ENCODE results near the gene HUS1. TPM values are rescaled to one million over a fixed set of nuclear protein-coding genes. Genes with fewer than 3 reads are reported as not detected.
"Not testable (repeated sequence)": the region's sequence is repeated elsewhere in the genome, so short reads cannot be mapped to it uniquely, and the experiment has no call there.

The HUS1 gene
- polyA plus RNA-seq, 3 donors: 17.0 to 24.5 (median 19.0) TPM

DNA sequence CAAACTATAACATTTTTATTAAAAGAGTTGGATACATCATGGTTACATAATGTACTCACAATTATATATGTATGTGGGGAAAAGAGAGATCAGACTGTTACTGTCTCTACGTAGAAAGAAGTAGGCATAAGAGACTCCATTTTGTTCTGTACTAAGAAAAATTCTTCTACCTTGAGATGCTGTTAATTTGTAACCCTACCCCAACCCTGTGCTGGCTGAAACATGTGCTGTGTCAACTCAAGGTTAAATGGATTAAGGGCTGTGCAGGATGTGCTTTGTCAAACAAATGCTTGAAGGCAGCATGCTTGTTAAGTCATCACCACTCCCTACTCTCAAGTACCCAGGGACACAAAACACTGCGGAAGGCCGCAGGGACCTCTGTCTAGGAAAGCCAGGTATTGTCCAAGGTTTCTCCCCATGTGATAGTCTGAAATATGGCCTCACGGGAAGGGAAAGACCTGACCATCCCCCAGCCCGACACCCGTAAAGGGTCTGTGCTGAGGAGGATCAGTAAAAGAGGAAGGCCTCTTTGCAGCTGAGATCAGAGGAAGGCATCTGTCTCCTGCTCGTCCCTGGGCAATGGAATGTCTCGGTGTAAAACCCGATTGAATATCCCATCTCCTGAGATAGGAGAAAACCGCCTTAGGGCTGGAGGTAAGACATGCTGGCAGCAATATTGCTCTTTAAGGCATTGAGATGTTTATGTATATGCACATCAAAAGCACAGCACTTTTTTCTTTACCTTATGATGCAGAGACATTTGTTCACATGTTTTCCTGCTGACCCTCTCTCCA is 10.4 kb upstream of the HUS1 start:
- DNase-seq (ENCODE audit: extremely low read depth in 1 of 11, low read depth in 9 of 11, low spot score in 4 of 11): not testable (repeated sequence)

DNA sequence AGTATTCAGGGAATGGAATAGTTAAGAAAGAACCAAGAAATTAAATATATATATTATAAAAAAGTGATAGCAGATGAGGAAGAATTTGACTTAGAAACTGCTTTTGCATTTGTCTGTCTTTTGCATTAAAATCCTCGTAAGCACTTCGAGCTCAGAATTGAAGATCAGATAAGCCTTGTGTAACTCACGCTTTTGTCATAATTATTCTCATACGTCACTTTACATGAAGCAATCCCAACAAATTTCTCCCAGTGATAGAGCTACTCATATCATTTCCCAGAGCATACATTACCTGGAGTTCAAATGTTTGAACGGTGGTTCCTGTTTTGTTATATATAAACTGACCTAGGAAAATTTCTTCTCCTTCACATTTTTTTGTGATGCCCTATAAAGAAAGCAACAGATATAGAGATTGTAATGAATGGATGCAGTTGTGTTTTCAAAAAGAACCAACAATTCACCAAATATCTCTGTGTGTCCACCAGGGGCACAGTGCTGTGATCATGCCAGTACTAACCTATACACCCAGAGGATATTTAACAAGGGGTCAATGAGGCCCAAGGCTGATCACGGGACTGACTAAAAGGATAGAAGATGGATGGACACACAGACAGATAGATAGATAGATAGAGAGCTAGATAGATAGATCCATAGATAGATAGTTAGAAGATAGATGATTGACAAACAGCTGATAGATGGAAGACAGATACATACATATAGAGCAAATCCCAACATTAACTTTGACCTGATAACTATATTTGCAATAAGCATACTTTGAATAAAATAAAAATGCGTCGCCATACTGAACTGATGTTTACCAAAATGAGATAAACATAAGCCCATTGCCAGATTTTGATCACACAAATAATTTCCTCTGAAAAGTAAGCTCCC is 9.3 kb upstream of the HUS1 start:
- no peak for DNase-seq (ENCODE audit: extremely low read depth in 1 of 11, low read depth in 9 of 11, low spot score in 4 of 11)

DNA sequence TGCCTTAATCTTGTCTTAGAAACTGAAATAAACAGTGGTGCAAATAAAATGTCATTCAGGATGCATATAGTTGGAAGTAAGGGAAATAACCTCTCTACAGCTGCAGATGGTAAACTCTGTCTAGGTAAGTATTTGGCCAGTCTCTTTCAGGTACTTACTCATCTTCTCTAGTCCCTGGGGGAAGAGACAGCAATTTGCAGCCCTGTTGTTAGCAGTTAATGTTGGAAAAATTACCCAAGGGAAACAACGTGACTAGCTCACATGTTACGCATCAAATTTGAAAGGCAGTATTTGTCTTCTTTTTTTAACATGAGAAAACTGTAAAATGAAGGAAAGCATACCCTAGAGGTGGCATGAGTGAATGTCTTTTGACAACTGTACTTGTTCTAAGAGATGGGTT is 3.2 kb upstream of the HUS1 start:
- no peak for DNase-seq (ENCODE audit: extremely low read depth in 1 of 11, low read depth in 9 of 11, low spot score in 4 of 11)

DNA sequence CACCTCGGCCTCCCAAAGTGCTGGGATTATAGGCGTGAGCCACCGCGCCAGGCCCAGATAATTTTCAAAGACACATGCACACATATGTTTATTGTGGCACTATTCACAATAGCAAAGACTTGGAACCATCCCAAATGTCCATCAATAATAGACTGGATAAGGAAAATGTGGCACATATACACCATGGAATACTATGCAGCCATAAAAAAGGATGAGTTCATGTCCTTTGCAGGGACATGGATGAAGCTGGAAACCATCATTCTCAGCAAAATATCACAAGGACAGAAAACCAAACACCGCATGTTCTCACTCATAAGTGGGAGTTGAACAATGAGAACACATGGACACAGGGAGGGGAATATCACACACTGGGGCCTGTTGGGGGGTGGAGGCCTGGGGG is 1.2 kb upstream of the HUS1 start:
- not testable (repeated sequence) for DNase-seq (ENCODE audit: extremely low read depth in 1 of 11, low read depth in 9 of 11, low spot score in 4 of 11)

DNA sequence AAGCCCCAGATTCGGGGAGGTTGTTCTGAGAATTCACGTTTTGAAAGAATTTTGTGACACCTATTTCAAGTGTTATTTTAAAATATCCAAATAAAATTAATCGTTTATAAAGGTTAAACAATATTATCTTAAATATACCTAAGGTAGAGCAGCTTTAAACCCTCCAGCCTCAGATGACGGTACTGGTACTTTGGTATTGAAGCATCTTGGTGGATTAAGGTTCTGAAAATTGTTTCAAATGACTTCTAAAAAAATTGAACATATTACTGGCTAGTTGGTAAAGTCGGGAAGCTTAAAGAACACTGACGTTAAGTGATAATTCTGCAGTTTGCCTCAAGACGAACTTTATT is 392 bp upstream of the HUS1 start:
- no peak for DNase-seq (ENCODE audit: extremely low read depth in 1 of 11, low read depth in 9 of 11, low spot score in 4 of 11)

DNA sequence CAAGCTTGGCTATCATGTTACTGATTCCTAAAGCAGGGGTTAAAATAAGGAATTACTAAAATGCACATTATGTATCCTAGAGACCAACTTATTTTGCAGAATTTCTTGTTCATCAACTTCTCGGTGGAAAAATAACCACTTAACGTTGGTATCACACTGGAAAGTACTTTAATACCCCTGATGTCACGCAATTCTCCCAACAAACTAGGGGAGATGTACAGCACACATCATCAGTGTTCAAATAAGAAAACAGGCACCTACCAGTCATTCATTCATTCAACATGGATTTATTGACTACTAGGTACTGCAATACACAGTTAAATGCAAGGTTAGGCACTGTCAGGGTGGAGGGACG is 648 bp downstream of the HUS1 start:
- DNase-seq (ENCODE audit: extremely low read depth in 1 of 11, low read depth in 9 of 11, low spot score in 4 of 11): no peak

DNA sequence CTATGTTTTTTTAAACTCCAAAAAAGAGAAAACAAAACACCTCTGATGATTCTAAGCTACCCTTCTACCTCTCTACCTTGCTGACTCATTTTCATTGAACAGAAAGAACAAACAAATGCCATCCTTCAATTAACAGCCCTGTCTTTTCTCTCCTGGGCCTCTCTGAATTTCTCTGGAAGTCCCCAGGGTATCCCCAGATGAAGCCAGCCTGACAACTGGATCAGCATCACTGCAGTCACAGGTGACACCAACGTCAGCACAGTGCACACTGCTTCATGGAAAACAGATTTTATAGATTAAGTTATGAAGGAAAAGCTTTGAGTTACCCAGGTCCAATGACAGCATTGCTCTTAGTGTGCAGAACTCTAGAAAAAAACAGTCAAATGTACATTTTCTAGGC is 5.7 kb downstream of the HUS1 start:
- no peak for DNase-seq (ENCODE audit: extremely low read depth in 1 of 11, low read depth in 9 of 11, low spot score in 4 of 11)

DNA sequence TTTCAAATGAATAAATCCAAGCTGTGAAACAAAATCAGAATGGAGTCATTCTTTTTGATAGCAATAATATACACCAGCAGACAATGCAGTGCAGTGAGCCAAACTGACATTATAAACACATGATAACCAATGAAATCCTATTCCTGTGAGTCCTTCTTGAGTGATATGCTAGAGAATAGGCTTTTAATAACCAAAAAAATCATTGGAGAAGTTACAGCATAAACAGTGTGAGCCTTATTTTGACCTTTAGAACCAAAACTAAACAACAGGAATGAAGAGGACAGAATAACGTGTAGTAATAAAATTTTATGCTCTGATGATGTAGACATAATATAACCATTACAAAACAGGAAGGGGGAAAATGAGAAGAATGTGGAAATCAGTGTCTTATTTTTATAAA is 8.7 kb downstream of the HUS1 start:
- no peak for DNase-seq (ENCODE audit: extremely low read depth in 1 of 11, low read depth in 9 of 11, low spot score in 4 of 11)

DNA sequence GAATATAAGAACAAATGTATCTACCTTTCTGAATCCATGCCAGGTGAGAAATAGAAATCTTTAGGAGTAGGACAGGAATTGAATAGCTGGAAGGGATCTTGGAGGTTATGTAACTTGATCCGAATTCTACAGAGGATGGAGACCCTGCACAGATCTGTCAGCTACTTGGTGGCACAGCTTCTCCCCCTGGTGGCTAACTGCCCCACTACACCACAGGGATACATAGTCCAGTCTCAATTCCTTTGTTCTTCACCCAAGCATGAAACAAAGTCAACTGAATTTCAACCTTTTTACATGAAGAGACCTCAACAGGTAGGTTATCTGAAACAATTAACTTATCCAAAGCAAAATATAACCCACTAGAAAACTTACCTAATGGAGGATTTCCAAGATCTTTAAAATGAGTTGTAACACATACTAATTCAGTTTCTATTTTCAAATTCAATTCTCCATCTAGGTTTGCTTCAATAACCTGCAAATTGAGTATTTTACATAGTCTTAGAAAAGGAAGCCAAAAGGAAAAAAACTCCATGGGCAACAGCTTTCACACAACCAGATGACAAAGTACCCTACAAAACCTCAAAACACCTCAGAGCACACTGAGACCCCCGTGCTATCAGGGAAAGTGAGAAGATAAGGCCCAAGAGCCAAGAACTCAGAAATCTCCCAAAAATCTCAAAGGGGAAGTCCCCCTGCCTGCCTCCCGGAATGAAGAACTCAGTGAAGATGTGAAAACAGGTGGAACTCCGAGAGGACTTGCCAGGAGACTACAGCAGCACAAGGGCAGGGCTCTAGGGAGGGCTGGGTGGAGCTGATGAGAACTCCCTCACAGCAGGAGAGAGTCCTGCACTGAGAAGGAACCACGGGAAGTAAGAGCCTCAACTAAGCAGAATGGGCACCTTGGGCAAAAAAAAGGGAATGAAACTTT is 10.3 kb downstream of the HUS1 start:
- peak in 10 of 11 donors; percentile 50 to 80 (median 62) for DNase-seq (ENCODE audit: extremely low read depth in 1 of 11, low read depth in 9 of 11, low spot score in 4 of 11)

DNA sequence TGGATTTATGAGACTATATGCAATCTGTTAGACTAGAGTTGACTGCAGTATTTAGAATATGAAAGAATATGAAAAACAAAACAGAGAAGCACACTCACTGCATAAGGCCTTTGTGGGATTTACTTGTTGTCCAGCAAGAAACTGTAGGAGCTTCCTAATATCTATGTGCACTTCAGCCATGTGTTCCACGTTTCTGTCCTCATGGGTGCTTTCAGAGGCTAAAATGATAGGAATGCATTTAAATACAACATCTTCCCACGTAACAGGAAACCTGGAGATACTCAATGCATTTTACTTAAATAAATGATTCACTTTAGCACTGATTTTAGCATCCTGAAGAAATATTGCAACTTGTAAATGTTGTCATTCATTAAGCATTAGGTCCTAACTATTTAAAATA is 11.7 kb downstream of the HUS1 start:
- no peak for DNase-seq (ENCODE audit: extremely low read depth in 1 of 11, low read depth in 9 of 11, low spot score in 4 of 11)

DNA sequence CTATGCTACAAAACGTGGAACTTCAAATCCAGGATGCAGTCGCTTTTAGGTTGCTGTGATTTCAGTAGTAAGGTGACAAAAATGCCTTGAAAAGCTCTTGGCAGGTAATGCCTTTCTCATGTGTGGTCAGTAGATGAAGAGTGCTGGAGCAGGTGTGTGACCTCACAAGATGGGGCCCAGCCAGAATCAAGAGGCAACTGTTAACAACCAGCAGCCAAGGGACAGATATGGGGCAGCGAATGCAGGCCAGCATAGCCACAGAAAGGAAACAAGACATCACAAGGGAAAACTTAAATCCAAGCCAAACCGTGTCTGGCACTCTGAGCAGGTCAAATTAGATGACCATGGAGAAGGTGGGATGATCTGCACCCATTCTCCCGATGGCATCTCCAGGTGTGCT is 12.3 kb downstream of the HUS1 start:
- DNase-seq (ENCODE audit: extremely low read depth in 1 of 11, low read depth in 9 of 11, low spot score in 4 of 11): no peak

DNA sequence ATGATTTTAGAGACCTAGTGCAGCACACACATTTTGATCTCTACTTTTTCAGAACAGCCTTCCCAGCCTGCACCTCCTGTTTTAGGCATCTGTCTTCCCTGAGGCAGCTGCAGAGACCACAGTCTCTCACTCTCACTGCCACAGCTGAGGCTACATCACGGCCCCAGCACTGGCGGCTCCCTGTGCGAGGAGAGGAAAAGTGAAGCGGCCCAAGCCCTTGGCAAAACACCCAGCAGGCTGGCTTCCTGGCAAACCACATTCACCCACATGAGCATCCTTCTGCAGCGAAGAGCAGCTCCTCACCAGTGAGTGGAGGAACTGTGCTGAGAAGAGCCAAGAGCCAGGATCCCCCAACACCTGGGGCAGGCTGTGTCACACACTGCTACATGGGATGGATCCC is 14.0 kb downstream of the HUS1 start:
- no peak for DNase-seq (ENCODE audit: extremely low read depth in 1 of 11, low read depth in 9 of 11, low spot score in 4 of 11)

DNA sequence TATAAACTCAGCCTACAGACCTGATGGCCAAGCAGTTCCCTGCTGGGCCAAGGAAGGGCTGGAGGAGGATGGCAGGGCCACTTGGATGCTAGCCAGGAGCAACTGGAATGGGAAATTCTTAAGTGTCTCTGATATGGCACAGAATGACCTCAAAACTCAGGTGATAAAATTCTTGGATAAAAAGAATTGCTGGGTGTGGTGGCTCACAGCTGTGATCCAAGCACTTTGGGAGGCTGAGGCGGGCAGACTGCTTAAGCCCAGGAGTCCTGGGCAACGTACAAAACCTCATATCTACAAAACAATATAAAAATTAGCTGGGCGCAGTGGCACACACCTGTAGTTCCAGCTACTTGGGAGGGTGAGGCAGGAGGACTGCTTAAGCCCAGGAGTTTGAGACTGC is 17.2 kb downstream of the HUS1 start:
- DNase-seq (ENCODE audit: extremely low read depth in 1 of 11, low read depth in 9 of 11, low spot score in 4 of 11): no peak

DNA sequence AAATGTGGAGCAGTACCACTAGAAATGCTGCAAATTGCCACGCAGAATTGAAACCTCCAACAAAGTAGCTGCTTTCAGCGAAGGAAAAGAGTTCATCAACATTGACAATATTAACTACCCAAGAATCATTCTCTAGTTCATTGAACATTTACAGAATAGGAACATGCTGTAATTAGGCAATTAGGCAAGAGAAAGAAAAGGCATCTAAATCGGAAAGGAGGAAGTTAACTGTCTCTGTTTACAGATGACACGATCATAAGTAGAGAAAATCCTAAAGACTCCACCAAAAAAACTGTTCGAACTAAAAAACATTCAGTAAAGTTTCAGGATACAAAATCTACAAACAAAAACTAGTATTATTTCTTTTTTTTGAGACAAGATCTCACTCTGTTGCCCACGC is 22.3 kb downstream of the HUS1 start:
- no peak for DNase-seq (ENCODE audit: extremely low read depth in 1 of 11, low read depth in 9 of 11, low spot score in 4 of 11)

DNA sequence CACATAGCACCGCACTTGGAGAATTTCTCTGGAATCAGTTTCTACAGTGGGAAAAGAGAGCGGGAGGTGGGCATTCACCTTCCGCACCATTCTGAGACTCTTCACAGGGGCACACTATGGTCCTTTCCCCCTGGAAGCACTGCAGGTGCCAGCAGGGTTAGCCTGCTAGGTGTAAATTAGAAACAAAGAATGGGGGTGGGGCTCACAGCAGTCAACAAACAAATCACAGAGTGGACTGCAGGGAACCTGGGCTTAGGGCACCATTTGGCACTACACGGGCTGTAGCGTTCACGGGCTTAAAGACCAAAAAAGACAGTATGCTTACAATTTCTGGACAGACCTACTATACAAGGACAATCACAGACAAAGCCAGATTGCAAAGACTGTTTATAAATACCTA is 23.2 kb downstream of the HUS1 start:
- DNase-seq (ENCODE audit: extremely low read depth in 1 of 11, low read depth in 9 of 11, low spot score in 4 of 11): no peak

DNA sequence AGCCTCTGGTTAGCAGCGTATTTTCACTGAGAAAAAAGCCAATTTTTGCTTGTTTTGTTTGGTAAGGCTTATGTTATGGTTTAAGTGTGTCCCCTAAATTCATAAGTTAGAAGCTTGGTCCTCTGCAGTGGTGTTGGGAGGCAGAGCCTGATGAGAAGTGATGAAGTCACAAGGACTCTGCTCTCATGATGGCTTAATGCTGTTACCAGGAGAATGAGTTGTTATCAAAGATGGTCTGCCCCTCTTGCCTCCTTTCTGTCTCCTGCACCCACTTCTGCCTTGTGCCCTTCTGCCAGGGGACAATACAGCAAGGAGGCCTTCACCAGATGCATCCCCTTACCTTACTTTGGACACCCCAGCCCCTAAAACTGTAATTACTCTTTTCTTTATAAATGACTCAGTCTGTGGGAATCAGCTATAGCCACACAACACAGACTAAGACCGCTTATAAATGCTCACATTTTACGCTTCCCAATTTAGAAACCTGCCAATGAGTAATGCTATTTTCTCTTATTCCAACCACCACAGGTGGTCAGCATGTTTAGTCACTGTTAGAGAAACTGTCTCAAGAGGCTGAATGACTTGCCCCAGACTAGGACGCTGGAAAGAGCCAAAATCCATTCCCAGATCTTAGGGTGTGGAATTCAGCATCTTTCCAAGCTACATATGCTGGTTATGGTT is 25.0 kb downstream of the HUS1 start:
- DNase-seq (ENCODE audit: extremely low read depth in 1 of 11, low read depth in 9 of 11, low spot score in 4 of 11): no peak

DNA sequence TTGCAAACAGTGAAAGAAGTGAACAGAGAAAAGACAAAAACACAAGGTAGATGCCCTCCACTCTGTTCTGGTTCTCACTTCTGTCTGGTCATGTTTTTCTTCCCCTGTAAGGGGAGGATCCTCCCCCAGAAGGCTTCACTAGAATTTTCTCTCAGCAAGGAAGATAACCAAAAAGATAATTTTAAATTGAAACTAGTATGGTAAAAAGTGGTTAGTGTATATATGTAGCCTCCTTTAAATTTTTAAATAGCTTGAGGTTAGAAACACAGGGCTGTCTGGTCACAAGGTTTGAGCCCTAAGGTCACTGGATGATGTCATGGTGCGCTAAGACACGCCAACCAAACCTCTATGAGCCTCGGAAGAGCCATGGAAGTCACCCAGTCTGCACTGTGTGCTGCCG is 25.6 kb downstream of the HUS1 start:
- DNase-seq (ENCODE audit: extremely low read depth in 1 of 11, low read depth in 9 of 11, low spot score in 4 of 11): no peak

DNA sequence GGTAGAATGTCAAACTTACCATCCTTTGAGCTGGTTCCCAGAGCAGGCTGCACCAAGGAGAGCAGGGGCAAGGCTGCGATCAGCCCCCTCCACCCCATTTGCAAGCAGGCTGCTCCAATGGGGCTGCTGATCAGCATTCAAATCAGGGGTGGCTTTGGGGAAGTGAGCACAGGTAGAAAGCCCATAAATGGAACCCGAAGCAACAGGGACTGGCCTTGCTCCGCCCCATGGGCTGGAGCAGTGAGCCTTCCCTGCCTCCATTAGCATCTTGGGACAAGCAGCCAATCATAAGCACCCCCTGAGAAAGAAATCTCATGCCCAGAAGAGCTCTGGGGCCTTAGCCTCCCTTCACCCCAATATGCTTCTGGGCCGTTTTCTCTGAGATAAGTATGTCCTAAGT is 27.2 kb downstream of the HUS1 start:
- no peak for DNase-seq (ENCODE audit: extremely low read depth in 1 of 11, low read depth in 9 of 11, low spot score in 4 of 11)

DNA sequence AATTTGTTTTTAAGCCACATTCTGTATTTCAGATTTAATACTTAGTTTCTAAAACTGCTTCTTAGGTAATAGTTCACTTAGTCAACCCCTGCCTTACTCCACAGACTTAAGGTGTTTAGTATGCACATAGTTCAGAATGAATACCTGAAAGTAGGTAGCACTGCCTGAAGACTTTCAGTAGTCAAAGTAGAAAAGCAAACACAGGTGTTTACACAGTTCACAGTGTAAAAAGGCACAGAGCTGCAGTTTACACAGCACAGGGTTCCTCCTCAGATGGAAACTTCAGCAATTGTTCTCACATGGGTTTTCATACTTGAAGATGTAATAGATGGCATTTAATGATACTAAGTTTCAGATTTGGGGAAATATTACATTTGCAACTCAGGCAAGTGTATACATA is 28.0 kb downstream of the HUS1 start:
- DNase-seq (ENCODE audit: extremely low read depth in 1 of 11, low read depth in 9 of 11, low spot score in 4 of 11): no peak
